ENCODE data around the gene HCFC2.

- TF ChIP-seq, protein P1, sequence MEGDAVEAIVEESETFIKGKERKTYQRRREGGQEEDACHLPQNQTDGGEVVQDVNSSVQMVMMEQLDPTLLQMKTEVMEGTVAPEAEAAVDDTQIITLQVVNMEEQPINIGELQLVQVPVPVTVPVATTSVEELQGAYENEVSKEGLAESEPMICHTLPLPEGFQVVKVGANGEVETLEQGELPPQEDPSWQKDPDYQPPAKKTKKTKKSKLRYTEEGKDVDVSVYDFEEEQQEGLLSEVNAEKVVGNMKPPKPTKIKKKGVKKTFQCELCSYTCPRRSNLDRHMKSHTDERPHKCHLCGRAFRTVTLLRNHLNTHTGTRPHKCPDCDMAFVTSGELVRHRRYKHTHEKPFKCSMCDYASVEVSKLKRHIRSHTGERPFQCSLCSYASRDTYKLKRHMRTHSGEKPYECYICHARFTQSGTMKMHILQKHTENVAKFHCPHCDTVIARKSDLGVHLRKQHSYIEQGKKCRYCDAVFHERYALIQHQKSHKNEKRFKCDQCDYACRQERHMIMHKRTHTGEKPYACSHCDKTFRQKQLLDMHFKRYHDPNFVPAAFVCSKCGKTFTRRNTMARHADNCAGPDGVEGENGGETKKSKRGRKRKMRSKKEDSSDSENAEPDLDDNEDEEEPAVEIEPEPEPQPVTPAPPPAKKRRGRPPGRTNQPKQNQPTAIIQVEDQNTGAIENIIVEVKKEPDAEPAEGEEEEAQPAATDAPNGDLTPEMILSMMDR (IDR thresholded peaks at IDR 0.05) = no peak
- TF ChIP-seq POLR2A (IDR thresholded peaks at IDR 0.05) = no peak
Observed at GRCh38 chr12:104138797-104139152, 74.4 kb downstream of the HCFC2 start.
